HG03060 (cell line): ENCODE results near the gene PHAF1.

Experiments used
- ATAC-seq: cut with Tn5 transposase; IDR thresholded peaks from one replicate; pipeline ENCODE4 v1.9.1; 2021; ENCODE audit warnings: low read depth, moderate number of reproducible peaks; ENCODE audit not compliant: unreplicated experiment

The PHAF1 gene

DNA sequence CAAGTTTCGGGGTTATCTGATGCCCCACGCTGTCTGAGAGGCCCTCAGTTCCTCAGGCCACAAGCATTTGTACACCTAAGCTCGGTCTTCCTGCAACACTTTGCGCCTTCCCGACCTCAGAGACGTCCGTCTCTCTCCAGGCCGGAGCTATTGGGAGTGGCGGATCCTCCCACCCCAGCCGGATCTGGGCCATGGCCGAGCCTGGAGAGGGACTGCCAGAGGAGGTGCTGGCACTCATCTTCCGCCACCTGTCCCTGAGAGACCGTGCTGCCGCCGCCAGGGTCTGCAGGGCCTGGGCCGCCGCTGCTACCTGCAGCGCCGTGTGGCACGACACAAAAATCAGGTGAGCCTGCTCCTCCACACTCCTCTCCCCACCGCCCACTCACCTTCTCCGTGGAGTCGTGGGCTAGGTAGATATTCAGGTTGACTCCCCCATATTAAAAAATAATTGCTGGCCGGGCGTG lies 51.9 kb downstream of the PHAF1 start:
- no peak for ATAC-seq

DNA sequence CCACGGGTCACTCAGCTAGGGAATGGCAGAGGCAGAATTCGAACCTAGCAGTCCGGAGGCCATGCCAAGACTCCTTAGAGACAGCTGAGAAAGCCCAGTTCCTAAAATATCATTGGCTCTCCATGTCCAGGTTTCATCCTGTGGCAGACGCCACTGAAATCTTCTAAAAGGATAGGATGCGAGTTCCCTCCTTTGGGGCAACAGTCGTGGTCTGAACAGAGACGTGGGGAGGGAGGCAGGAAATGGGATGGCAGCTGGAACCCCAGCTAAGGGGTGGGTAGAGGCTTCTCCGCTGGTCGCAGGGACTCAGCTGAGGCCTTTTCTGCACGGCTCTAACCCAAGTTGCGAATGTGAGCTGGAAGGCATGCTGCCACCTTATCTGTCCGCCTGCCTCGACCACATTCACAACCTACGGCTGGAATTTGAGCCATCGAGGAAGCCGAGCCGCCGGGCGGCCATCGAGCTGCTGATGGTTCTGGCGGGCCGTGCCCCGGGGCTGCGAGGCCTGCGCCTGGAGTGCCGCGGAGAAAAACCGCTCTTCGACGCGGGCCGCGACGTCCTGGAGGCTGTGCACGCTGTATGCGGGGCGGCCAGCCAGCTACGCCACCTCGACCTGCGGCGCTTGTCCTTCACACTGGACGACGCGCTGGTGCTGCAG lies 52.9 kb downstream of the PHAF1 start:
- no peak for ATAC-seq

DNA sequence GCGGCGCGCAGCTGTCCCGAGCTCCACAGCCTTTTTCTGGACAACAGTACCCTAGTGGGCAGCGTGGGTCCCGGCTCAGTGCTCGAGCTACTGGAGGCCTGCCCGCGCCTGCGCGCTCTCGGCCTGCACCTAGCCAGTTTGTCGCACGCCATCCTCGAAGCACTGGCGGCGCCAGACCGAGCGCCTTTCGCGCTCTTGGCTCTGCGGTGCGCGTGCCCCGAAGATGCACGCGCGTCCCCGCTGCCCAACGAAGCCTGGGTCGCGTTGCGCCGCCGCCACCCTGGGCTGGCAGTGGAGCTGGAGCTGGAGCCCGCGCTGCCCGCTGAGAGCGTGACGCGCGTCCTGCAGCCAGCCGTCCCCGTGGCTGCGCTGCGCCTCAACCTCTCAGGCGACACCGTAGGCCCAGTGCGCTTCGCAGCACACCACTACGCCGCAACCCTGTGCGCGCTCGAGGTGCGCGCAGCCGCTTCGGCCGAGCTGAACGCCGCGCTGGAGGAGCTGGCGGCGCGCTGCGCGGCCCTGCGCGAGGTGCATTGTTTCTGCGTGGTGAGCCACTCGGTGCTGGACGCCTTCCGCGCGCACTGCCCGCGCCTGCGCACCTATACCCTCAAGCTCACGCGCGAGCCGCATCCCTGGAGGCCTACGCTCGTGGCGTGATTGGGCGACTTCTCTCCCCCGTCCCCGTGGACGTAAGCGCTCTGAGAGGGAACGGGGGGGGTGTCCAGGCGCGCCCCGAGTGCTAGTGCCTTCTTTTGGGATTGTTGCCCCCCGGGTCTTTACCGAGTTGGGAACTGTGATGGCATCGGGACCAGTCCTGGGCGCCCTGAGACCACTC lies 53.6 kb downstream of the PHAF1 start:
- ATAC-seq: no peak

DNA sequence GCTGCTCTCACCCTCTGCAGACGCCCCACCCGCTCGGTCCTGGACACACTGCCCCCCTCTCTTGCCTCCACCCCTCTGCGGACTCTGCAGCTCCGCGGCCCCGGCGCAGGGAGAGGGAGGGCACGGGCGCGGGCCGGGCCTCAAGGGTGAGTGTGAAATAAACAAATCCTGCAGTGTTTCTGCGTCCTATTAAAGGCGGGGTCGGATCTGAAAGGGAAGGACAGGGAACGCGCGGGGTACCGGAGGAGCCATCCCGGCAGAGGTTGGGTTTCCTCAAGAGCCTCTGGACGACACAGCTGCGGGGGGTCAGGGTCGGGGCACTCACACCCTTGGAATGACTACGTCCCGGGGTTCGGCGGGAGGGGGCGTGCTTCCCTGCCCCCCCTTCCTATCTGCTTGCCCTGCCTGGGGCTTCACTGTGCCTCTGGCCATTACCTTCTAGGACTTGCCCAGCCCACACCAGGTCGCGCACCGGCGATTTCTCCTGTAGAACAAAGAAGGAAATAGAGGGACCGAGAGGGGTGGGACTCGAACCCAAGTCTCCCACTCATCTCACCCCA lies 54.3 kb downstream of the PHAF1 start:
- ATAC-seq: no peak

DNA sequence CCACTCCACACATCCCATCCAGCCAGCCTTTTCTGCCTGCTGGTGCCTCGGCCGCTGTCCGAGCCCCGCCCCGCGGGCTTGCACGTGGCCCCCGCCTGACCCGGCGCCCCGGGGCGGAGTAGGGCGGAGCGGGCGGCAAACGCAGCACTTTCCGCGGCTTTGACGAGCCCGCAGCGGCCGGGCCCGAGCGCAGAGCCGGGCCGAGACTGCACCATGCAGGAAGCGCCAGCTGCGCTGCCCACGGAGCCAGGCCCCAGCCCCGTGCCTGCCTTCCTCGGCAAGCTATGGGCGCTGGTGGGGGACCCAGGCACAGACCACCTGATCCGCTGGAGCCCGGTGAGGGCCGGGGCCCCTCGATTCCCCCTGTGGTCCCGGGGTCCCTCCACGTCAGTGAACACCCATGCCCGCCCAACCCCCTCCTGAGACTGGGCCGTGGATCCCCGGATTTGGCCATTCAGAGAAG lies 54.9 kb downstream of the PHAF1 start, which contains the start of gene HSF4:
Gene HSF4, plus strand, starts transcription at position 147 of the 463 bp plus-strand sequence. Its CDS starts 67 bp downstream, at position 214.
- ATAC-seq: no peak

DNA sequence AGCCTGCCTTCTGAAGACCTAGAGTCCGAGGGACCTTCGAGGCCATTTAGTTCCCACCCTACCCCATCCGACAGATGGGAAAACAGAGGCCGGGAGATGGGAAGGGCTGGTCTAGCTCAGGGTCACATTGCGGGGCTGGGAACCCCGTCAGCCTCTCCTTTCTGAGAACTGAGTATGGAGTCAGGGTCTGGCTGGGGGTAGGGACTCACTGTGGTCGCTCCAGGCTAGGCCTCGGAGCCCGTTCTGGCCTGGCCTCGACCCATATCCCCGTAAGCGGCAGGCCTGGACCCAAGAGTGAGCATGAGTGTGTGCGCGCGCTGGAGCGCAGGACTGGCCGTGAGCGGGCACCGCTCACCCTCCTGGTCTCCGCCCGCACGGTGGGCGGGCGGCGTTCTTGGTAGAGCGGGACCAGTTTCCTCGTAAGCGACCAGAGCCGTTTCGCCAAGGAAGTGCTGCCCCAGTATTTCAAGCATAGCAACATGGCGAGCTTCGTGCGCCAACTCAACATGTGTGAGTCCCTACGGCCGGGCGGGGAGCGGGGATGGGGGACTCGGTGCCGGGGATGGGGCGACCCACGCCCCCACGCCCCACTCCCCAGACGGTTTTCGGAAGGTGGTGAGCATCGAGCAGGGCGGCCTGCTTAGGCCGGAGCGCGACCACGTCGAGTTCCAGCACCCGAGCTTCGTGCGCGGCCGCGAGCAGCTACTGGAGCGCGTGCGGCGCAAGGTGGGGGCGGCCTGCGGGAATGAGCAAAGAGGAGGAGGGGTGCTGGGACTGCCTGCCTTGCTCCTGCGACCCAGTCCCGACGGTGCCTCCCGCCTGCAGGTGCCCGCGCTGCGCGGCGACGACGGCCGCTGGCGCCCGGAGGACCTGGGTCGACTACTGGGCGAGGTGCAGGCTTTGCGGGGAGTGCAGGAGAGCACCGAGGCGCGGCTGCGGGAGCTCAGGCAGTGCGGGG lies 55.7 kb downstream of the PHAF1 start:
- no peak for ATAC-seq

DNA sequence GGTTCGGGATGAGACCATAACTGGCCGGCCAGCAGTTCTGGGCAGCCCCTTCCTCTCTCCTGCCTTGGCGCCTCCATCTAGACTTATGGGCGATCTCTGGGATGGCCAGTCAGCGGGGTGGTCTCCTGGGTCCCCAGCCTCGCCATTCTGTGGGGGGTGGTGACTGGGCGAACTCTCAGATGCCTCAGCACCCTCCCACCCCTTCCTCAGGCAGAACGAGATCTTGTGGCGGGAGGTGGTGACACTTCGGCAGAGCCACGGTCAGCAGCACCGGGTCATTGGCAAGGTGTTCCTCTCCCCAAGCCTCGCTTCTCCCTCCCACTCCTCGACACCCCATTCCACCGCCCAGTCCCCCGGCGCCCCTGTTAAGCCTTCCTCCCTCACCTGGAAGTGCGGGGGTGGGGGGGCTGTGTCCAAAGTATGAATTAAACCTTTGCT lies 56.4 kb downstream of the PHAF1 start:
- ATAC-seq: no peak

DNA sequence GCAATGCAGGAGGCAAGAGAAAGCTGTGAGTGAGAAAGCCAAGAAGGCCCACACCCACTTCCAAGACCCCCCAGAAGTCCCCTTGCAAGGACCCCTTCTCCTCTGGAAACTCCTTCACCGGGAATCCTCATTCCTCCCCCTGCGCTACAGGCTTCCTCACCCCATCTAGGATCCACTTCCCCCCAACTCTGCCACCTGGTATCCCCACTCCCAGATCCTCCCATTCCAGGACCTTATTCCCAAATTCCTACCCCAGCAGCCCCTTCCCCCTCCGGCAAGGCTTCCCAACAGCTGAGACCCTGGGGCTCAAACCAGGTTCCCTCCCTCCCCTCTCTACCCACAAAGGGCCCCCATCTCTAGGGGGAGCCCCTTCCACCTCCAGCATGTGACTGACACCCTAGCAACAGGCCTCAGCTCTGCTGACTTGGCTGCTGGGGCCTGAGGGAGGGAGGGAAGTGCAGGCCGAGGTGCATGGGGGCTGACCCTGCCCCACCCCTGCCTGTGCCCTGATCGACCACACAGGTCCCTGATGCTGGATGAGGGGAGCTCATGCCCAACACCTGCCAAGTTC lies 56.9 kb downstream of the PHAF1 start:
- ATAC-seq: no peak

DNA sequence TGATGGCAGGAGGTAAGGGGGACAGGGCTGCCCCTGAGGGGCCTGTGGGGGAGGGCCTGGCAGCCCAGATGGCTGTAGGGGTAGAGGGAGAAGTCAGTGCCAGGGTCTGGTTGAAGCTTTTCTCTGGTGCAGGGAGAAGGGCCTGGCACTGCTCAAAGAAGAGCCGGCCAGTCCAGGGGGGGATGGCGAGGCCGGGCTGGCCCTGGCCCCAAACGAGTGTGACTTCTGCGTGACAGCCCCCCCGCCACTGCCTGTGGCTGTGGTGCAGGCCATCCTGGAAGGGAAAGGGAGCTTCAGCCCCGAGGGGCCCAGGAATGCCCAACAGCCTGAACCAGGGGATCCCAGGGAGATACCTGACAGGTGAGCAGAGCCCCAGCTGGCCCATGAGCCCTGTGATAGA lies 57.8 kb downstream of the PHAF1 start:
- ATAC-seq: no peak

DNA sequence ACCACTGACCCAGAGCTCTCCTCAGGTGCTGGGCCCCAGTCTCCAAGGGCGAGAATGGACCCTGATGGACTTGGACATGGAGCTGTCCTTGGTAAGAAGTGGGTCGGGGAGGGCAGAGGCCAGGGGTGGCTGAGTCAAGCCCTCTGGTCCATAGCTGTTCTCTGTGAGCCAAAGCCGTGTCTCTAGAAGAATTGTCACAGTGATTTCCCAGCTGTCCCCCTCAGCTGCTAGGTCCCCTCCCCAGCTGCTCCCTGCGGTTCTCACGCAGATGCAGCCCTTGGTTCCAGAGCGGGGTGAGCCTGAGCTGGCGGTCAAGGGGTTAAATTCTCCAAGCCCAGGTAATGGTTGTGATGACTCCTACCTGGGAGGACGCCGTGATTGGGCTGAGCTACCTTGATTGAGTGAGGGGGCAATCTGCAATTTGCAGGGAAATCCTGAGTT lies 59.3 kb downstream of the PHAF1 start:
- no peak for ATAC-seq

DNA sequence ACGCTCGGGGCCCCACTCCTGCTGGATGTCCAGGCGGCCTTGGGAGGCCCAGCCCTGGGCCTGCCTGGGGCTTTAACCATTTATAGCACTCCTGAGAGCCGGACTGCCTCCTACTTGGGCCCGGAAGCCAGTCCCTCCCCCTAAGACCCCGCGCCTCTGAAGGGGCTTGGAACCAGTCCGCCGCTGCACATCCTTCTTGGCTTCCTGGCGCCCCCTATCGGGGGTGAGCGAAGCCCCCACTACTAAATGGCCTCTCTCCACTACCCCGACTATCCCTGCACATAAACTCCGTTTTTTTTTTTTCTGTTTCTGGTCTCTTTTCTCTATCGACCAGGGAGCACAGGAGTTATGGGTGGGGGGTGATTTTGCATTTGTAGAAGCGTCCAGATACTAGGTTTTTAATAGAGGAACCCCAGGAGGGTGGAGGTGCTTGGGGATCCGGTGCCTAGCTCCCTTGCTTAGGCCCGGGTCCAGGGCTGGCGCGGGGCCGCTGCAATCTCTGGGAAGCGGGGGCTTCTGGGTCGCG lies 60.0 kb downstream of the PHAF1 start:
- no peak for ATAC-seq

DNA sequence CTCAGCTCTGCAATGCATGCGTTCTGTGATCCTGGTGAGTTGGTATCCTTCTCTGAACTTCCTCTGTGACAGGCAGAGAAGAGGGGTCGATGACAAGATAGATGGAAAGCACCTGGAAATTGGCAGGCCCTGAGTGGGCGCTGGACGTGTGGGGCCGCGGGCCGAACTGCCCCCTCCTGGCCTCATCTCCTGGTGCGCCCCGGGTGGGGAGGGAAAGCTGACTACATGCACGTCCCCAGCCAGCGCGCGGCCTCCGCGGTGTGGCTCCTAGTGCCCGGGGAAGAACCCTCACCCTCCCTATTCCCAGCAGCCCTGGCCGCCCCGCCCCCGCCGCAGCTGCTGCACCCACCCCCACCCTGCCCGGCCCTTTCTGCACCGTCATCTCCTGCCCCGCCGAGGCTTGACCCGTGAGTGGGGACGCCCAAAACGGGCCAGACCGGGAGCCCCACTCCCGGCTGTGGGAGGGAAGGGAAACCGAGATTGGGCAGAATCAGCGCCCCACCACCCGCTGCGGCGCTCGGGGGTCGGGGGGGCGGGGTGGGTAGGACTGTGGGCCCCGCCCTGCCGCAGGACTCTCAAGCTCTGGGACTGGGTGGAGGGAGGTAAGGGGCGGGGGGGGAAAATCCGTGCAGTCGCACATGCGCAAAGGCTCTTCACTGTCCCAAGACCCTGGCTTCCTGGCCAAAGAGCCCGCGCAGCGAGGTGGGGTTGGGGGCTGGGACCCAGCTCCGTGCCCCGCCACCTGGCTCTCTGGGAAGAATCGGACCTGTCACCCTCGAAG lies 60.6 kb downstream of the PHAF1 start, which contains the start of gene NOL3:
Gene NOL3, plus strand, starts transcription at position 371 of the 781 bp plus-strand sequence.
- no peak for ATAC-seq

DNA sequence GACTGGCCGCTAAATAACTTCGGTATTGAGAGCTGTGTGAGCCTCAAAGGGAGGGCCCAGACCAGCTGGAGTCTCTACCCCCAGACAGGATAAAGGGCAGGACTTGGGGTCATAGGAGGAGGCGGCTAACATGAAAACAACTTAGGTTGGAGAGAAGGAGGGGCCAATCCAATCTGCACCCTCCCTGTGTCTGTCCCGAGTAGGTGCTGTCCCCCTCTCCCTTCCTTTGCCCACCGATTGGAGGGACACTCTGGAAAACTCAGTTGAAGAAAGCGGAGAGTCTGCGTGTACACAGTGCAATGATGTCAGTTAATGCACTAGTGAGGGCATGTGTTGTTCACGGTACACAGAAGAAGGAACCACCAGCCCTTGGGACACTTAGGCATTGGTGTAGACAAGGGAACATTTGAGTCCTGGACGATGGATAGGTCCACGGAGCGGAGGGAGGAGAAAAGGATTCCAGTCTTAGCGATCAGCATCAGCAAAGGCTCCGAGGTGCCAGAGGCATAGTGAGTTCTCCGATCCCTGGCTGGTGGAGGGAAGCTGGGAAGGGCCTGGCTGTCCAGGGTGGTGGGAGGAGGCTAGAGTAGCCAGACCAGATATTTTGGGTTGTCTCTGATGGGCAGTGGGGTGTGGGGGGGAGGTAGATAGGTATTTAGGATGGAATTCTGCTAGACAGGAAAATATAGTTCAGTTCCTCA lies 61.4 kb downstream of the PHAF1 start:
- no peak for ATAC-seq

DNA sequence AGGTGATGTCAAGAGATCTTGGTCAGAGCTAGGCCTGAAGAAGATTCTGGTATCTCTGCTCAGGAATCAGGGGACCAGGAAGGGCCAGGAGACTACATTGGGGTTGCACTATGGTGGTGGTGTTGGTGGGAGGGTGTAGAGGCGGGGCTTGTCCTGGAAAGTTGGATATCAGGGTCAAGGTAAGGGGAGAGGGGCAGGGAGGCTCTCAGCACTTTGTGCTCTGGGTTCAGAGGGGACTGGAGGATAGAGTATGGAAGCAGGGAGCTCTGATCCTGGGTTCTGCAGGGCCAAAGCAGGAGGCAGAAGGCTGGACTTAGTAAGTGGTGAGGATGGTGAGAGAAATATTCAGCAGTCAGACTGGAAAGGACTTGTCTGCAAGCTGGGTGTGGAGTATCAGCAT lies 63.6 kb downstream of the PHAF1 start:
- ATAC-seq: no peak

DNA sequence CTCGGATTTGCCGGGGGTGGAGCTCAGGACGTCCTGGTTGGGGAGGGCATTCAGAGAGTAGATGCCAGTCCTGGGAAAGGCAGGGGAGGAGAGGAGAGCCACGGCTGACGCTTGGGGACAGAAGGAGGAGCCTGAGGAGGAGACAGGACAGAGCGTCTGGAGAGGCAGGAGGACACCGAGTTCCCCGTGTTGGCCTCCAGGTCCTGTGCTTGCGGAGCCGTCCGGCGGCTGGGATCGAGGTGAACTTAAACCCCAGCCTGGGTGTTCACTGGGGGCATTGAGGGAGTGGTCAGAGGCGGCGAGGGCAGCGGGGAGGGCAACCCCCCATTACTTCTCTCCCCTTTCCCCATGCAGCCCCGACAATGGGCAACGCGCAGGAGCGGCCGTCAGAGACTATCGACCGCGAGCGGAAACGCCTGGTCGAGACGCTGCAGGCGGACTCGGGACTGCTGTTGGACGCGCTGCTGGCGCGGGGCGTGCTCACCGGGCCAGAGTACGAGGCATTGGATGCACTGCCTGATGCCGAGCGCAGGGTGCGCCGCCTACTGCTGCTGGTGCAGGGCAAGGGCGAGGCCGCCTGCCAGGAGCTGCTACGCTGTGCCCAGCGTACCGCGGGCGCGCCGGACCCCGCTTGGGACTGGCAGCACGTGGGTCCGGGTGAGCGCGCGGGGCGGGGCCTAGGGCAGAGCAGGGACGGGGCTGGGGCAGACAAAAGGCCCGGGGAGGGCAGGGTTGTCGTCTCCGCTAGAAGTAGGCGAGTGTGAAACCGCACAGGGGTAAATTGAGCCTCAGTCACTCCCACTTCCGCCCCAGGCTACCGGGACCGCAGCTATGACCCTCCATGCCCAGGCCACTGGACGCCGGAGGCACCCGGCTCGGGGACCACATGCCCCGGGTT lies 64.3 kb downstream of the PHAF1 start:
- no peak for ATAC-seq

DNA sequence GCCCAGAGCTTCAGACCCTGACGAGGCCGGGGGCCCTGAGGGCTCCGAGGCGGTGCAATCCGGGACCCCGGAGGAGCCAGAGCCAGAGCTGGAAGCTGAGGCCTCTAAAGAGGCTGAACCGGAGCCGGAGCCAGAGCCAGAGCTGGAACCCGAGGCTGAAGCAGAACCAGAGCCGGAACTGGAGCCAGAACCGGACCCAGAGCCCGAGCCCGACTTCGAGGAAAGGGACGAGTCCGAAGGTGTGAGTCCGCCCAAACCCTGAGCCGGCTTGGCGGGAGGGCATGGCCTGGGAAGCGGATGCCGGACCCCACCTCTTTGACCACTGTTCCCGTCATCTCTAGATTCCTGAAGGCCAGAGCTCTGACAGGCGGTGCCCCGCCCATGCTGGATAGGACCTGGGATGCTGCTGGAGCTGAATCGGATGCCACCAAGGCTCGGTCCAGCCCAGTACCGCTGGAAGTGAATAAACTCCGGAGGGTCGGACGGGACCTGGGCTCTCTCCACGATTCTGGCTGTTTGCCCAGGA lies 65.0 kb downstream of the PHAF1 start:
- no peak for ATAC-seq

DNA sequence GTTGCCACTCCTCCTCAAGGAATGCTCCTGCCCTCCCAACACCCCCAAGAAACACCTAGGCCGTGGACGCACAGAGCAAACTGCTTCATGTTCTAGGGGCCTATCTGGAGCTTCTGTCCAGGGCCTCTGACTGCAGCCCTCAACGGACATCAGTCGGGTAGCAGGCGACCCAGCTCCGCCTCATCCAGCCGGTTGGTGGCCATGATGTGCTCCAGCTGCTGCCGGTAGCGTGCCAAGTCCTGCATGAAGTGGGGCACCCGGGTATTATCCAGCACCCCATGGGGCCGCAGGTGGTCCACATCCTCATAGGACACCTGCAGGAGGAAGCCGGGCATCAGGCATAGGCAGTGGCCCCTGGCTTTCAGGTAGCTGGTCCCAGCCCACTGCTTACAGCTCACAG lies 66.9 kb downstream of the PHAF1 start:
- no peak for ATAC-seq
